SK-N-SH treated with all-trans-retinoic acid at 6 μM for 48 hours (cell line): ENCODE measurements around the gene ARHGEF2.

Experiments used
- SNAI2 ChIP-seq: fragments of 250-450 bp; sonication (Bioruptor Pico); IDR thresholded peaks from 2 replicates; pipeline ENCODE4 v1.5.0; 2020; ENCODE audit warnings: mild to moderate bottlenecking, moderate library complexity
- ZNF70 ChIP-seq: fragments of 450-650 bp; formaldehyde crosslinking; IDR thresholded peaks from 2 replicates; pipeline ENCODE4 v1.5.0; 2020; ENCODE audit warnings: mild to moderate bottlenecking, moderate library complexity

DNA sequence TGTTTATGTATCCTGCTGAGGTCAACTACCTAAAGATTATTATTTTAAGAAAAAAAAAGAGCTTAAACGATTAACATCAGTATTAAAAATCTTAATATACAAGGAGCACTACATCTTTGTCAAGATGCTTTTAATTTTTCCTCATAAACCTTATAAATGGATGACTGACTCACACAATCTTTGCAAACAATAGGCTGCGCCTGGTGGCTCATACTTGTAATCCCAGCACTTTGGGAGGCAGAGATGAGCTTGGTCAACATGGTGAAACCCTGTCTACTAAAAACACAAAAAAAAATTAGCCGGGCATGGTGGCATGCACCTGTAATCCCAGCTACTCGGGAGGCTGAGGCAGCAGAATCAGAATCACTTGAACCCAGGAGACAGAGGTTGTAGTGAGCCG lies 45.9 kb downstream of the ARHGEF2 start:
- TF ChIP-seq SNAI2 (CRISPR knock-in tag) (no peak), ZNF70 (no peak)
